ENCODE measurements around the gene NEURL3.

NEURL3 gene

GRCh38 chr2:96527286-96528005 lies 22.3 kb upstream of the NEURL3 start:
- DNase-seq = peak; percentile 94

DNA sequence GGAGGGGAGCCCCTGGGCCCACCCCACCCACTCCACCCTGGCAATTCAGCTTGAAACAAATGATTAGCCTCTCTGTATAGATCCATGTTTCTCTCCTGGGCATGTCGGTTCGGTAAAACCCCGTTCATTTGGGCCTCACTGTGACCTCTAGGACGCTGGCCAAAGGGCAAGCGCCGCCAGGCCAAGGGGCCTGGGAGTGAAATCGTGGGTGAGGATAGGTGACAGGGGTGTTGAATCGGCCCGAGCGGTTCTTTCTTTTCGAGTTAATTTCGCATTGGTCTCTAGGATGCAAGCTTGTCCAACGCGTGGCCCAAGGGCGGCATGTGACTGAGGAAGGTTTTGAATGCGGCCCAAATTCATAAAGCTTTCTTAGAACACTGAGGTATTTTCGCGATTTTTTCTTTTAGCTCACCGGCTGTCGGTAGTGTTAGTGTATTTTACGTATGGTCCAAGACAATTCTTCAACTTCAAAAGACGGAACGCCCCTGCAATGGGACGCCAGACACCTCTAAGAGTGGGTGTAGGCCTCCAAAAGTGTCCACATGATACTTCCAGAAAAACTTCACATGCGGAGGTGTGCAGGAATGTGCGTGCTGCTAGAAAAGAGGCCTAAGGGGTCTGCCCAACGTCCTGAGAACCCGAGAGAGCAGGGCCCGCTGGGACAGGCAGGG lies 21.6 kb upstream of the NEURL3 start:
- DNase-seq = no peak

- no peak for DNase-seq
Observed at GRCh38 chr2:96526101-96526591, 21.0 kb upstream of the NEURL3 start.

DNA sequence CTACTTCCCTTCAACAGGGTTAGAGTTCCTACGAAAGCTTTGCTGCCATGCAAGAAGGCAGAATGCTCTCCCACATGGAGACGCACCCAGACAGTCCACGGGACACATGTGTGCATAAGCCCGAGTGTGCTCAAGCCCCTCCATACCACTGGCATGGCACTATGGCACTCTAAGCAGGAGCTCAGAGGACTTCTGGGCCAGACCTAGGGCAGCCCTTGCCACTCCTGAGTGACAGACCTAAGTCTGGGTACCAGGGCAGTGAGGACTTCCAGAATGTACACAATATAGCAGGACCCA lies 20.0 kb upstream of the NEURL3 start:
- DNase-seq = no peak

GRCh38 chr2:96524482-96525210 lies 19.5 kb upstream of the NEURL3 start:
- peak; percentile 89 for DNase-seq

- no peak for DNase-seq
Observed at GRCh38 chr2:96523659-96524481, 18.7 kb upstream of the NEURL3 start.

DNA sequence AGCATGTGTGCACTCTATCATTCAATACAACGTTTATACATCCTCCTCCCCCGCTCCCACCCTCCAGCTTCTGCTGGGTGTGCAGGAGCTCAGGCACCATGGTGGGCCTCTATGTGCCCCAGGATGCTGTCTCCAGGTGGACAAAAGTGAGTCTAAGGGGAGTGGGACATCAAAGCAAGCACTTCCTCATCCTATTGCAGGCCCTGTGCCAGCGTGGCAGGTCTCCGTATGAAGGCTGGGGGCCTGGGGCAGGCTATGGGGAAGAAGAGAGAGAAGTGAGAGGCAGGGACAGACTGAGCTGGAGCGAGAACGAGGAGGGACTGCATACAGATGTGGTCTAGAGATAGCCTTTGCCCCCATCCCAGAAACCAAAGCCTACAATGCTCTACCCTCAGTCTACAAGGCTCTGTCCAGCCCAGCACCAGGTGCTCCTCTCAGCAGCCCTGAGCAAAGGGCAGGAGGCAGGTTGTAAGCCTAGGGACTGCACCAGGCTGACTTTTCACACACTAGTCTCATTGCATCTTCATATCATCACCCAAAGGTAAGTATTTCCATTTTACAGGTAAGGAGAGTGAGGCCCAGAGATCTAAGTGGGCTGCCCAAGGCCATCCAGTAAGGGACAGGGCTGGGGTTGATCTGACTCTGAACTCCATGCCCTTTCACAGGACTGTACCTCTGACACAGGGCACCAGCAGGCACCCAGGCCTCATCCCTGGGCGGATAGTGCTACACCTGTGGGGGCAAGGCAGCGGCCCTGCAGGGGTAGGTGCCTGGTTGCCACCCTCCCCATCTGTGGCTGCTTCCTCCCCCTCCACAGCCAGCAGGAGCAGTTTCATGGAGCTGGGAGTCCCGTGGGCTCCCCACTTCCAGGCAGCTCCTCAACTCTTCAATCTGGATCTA lies 17.4 kb upstream of the NEURL3 start:
- DNase-seq = no peak

- no peak for DNase-seq
Observed at GRCh38 chr2:96521219-96521618, 16.1 kb upstream of the NEURL3 start.

DNA sequence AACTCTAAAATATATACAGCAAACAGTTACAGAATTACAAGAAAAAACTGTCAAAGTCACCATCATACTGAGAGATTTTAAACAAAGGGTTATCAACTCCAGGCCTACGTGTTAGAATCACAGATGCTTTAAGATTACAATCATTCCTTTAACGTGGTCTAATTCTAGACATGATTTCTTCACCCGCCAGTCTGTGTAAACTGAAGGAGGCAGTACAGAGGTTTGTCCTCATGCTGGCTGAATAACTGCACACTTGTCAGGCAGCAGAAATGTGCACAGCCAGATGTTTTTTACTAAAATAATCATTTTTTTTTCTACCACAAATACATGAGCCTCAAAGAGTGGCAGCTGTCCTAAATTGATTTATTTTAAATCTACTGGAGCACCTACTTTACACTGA lies 15.5 kb upstream of the NEURL3 start:
- DNase-seq = no peak

GRCh38 chr2:96520231-96520630 lies 15.1 kb upstream of the NEURL3 start:
- no peak for DNase-seq

GRCh38 chr2:96517079-96517478 lies 11.9 kb upstream of the NEURL3 start:
- no peak for DNase-seq

GRCh38 chr2:96514521-96514920 lies 9.4 kb upstream of the NEURL3 start:
- no peak for DNase-seq

DNA sequence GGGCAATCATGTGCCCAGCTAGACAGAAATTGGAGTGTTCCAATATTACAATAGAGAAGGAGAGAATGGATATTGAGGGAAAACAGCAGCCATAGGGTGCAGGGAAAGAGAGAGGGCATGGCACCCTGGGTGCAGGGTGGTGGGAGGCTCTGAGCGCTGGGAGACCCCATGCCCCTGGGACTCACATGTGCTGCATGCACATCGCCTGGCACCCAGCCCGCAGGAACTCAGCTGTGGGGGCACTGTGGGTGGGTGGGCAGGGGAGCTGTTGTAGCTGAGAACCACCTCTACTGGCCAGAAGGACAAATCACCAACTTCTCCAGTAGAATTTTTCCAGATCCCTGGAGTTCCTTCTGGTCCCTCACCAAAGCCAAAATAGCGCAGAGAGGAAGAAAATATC lies 7.2 kb upstream of the NEURL3 start:
- no peak for DNase-seq

- DNase-seq = no peak
Observed at GRCh38 chr2:96511851-96512250, 6.7 kb upstream of the NEURL3 start.

GRCh38 chr2:96510931-96511595 lies 5.9 kb upstream of the NEURL3 start:
- no peak for DNase-seq

- no peak for DNase-seq
Observed at GRCh38 chr2:96509847-96510230, 4.7 kb upstream of the NEURL3 start.

GRCh38 chr2:96509114-96509846 lies 4.1 kb upstream of the NEURL3 start:
- peak; percentile 81 for DNase-seq

DNA sequence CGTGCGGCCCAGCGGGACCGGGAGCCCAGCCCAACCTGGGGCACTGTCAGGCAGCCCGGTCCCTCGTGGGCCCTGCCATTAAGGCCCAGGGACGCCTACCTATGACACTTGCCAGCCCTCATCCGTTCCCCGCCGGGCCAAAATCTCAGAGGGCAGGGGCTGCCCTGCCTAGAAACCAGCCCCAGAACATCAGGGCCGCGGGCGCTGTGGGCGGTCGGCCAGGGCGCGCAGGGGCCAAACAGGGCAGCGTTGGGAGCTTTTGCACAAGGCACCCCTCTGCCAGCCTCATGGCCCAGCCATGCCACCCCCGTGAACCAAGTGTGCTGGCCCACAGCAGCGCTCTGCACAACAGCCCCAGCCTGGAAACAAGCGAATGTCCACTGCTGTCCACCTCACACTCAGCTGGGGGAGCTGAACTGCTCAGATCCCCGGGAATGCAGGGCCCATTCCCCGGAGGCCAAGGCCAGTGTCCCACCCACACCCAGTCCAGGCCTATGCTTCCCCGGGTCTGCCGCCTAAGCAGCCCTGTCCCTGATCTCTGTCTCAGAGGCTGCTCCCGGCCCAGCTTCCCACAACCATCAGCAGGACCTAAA lies 3.5 kb upstream of the NEURL3 start:
- no peak for DNase-seq

GRCh38 chr2:96507957-96508520 lies 2.9 kb upstream of the NEURL3 start:
- peak; percentile 86 for DNase-seq

DNA sequence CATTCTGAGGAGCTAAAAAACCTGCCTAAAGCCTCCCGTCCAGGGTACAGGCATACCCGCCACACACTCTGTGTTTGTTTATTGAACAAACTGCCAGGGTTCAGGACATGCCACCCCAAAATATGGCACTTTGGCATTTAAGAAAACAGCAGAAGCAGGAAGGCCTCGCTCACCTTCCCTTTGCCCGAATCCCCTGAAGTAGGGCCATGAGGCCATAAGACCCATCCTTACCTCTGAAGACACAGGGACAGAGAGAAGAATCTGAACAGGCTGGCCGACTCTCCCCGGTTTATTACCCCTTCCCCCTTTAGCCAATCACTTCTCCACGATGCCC lies 1.7 kb upstream of the NEURL3 start:
- no peak for DNase-seq

Data from activated CD4-positive, alpha-beta T cell treated with anti-CD3 and anti-CD28 coated beads, Interleukin-10, Interleukin-2, amounts not matched to agents 100 ng/mL and 50 ng/mL, durations not matched to agents 16 hours and 8 hours (primary cell).